Astrocyte (in vitro differentiated cells and primary cell): Measurements from ENCODE around the gene ZGRF1.
"Not testable (repeated sequence)": the region's sequence is repeated elsewhere in the genome, so short reads cannot be mapped to it uniquely, and the experiment has no call there.

Source experiments
- EZH2 ChIP-seq: IDR thresholded peaks from 2 replicates; pipeline ENCODE4 v1.6.1; 2012; ENCODE audit warnings: mild to moderate bottlenecking, low read length, inconsistent platforms; ENCODE audit not compliant: insufficient read depth
- TF ChIP-seq, protein P1 (sequence below): IDR thresholded peaks from 2 replicates; pipeline ENCODE4 v1.5.1; 2011; ENCODE audit warnings: low read depth, mild to moderate bottlenecking, inconsistent platforms, low read length, moderate library complexity; ENCODE audit not compliant: insufficient read depth

GRCh38 chr4:112612814-112613213 is 23.9 kb downstream of the ZGRF1 start:
- TF ChIP-seq, protein P1, sequence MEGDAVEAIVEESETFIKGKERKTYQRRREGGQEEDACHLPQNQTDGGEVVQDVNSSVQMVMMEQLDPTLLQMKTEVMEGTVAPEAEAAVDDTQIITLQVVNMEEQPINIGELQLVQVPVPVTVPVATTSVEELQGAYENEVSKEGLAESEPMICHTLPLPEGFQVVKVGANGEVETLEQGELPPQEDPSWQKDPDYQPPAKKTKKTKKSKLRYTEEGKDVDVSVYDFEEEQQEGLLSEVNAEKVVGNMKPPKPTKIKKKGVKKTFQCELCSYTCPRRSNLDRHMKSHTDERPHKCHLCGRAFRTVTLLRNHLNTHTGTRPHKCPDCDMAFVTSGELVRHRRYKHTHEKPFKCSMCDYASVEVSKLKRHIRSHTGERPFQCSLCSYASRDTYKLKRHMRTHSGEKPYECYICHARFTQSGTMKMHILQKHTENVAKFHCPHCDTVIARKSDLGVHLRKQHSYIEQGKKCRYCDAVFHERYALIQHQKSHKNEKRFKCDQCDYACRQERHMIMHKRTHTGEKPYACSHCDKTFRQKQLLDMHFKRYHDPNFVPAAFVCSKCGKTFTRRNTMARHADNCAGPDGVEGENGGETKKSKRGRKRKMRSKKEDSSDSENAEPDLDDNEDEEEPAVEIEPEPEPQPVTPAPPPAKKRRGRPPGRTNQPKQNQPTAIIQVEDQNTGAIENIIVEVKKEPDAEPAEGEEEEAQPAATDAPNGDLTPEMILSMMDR, result not testable (repeated sequence)
- TF ChIP-seq EZH2, result not testable (repeated sequence)
